Measurements from ENCODE around the gene KRTAP5-3.

KRTAP5-3 gene

DNA sequence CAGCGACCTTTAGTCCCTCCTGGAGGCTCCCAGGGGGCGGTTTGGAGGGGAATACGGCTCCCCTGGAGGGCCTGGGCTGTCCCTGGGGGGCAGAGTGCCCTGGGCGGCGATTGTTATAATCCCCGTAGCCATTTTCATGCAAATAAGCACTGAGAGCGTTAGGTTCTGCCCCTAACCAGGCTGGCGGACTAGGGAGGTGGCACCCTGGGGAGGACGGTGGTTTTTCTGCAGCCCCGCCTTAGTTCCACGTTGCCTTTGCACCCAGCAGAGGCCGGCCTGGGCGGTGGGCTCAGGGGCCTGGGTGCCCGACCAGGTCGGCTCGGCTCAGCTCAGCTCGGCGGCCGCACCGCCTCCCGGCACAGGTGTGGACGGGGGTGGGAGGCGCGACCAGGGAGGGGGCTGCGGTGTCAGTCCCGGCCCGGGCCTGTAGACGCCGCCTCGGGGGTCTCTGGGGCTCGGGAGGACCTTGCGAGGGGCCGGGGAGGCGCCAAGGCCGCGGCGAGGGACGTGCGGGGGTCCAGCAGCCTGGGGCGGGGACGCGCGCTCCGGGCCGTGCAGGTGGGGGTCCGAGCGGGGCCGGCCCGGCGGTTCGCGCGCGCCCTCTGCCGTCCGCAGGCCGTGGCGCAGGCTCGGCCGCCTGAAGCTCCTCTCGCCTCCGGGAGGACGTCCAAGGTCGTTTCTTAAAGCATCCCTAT is 33.9 kb downstream of the KRTAP5-3 start:
- peak overlapping the region in 4 of 7 experiments; percentile 16 to 54 (median 45) for H3K4me3 ChIP-seq (ENCODE audit: control insufficient read depth in 1 of 7, extremely low read depth in 1 of 7, insufficient read depth in 4 of 7, low read depth in 2 of 7, low read length in 6 of 7)
- peaks cover 4 to 82% (median 24%) of the 10 kb centered on the region in 5 experiments for H3K27me3 ChIP-seq (replicated peaks in 2 of 5; ENCODE audit: control insufficient read depth in 4 of 5, insufficient read depth in 5 of 5, low read length in 4 of 5)
- H3K9me3 ChIP-seq (ENCODE audit: control extremely low read depth in 1 of 5, control insufficient read depth in 4 of 5, insufficient read depth in 2 of 5, low read depth in 1 of 5, low read length in 4 of 5) = peaks cover 4 to 13% (median 6%) of the 10 kb centered on the region in 5 experiments
- CTCF ChIA-PET = interaction anchor here (0.6 to 3.0 kb wide), 15 partner anchors 9 to 446 kb away, joined by 3 to 20 read pairs (median 6); no protein-coding TSS in a partner anchor
- 2% methylated on average over 50 of the region's 64 CpGs for WGBS (ENCODE audit: insufficient coverage)
- DNase-seq = peak; percentile 27 to 60 (median 56)
- H3K4me1 ChIP-seq (ENCODE audit: control extremely low read depth in 1 of 4, control insufficient read depth in 4 of 4, insufficient read depth in 4 of 4, low read length in 3 of 4) = peaks cover 0 to 30% (median 20%) of the 10 kb centered on the region in 4 experiments
- POLR2A ChIA-PET = interaction anchor here (1.0 to 2.3 kb wide), 2 partner anchors 10 to 22 kb away, joined by 6 read pairs; no protein-coding TSS in a partner anchor
- H3K27ac ChIP-seq (ENCODE audit: insufficient read depth in 1 of 2, low read depth in 1 of 2, low read length in 2 of 2, poor library complexity in 1 of 2, severe bottlenecking in 2 of 2) = no peak overlapping the region
- no peaks in the 10 kb centered on the region for H3K36me3 ChIP-seq (ENCODE audit: control insufficient read depth in 4 of 4, insufficient read depth in 4 of 4, low read length in 3 of 4)

DNA sequence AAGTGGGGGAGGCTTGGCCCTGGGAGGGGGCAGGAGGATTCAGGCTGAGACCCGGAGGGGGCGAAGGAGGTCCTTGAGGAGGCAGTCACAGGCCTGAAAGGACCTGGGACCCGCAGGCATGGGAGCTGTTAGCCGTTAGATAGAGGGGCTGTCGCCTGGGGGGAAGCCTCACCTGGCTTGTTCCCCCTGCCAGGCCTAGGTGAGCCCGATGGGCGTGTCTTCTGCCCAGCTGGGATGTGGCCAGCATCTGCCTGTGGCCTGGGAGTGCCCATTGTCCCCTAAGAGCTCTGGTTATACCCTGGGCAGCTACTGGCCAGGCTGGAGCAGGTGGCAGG is 34.4 kb downstream of the KRTAP5-3 start:
- H3K4me1 ChIP-seq (ENCODE audit: control extremely low read depth in 1 of 4, control insufficient read depth in 4 of 4, insufficient read depth in 4 of 4, low read length in 3 of 4) = peaks cover 0 to 30% (median 20%) of the 10 kb centered on the region in 4 experiments
- WGBS (ENCODE audit: insufficient coverage) = 9% methylated on average over 7 of the region's 7 CpGs
- peak overlapping the region in 1 of 7 experiments; percentile 54 for H3K4me3 ChIP-seq (ENCODE audit: control insufficient read depth in 1 of 7, extremely low read depth in 1 of 7, insufficient read depth in 4 of 7, low read depth in 2 of 7, low read length in 6 of 7)
- CTCF ChIA-PET = interaction anchor here (1.3 to 3.0 kb wide), 6 partner anchors 9 to 59 kb away, joined by 6 to 20 read pairs (median 6); no protein-coding TSS in a partner anchor
- H3K36me3 ChIP-seq (ENCODE audit: control insufficient read depth in 4 of 4, insufficient read depth in 4 of 4, low read length in 3 of 4) = no peaks in the 10 kb centered on the region
- H3K27ac ChIP-seq (ENCODE audit: insufficient read depth in 1 of 2, low read depth in 1 of 2, low read length in 2 of 2, poor library complexity in 1 of 2, severe bottlenecking in 2 of 2) = no peak overlapping the region
- peaks cover 1 to 87% (median 24%) of the 10 kb centered on the region in 5 experiments for H3K27me3 ChIP-seq (replicated peaks in 2 of 5; ENCODE audit: control insufficient read depth in 4 of 5, insufficient read depth in 5 of 5, low read length in 4 of 5)
- H3K9me3 ChIP-seq (ENCODE audit: control extremely low read depth in 1 of 5, control insufficient read depth in 4 of 5, insufficient read depth in 2 of 5, low read depth in 1 of 5, low read length in 4 of 5) = peaks cover 1 to 11% (median 6%) of the 10 kb centered on the region in 5 experiments
- POLR2A ChIA-PET = interaction anchor here (2.3 kb wide), 1 partner anchor 10 kb away, joined by 6 read pairs; no protein-coding TSS in a partner anchor
- DNase-seq = no peak

GRCh38 chr11:1573077-1573902 is 35.0 kb downstream of the KRTAP5-3 start:
- ChIA-PET POLR2A (interaction anchor here (0.5 to 2.3 kb wide), 2 partner anchors 9 to 198 kb away, joined by 5 to 6 read pairs; no protein-coding TSS in a partner anchor), CTCF (interaction anchor here (1.3 to 3.0 kb wide), 5 partner anchors 8 to 27 kb away, joined by 6 to 20 read pairs (median 6); no protein-coding TSS in a partner anchor)
- Histone ChIP-seq H3K9me3 (ENCODE audit: control extremely low read depth in 1 of 5, control insufficient read depth in 4 of 5, insufficient read depth in 2 of 5, low read depth in 1 of 5, low read length in 4 of 5) (peaks cover 0 to 5% (median 3%) of the 10 kb centered on the region in 5 experiments), H3K27me3 (replicated peaks in 2 of 5; ENCODE audit: control insufficient read depth in 4 of 5, insufficient read depth in 5 of 5, low read length in 4 of 5) (peaks cover 0 to 87% (median 24%) of the 10 kb centered on the region in 5 experiments), H3K4me1 (ENCODE audit: control extremely low read depth in 1 of 4, control insufficient read depth in 4 of 4, insufficient read depth in 4 of 4, low read length in 3 of 4) (peaks cover 0 to 30% (median 20%) of the 10 kb centered on the region in 4 experiments), H3K36me3 (ENCODE audit: control insufficient read depth in 4 of 4, insufficient read depth in 4 of 4, low read length in 3 of 4) (no peaks in the 10 kb centered on the region), H3K4me3 (ENCODE audit: control insufficient read depth in 1 of 7, extremely low read depth in 1 of 7, insufficient read depth in 4 of 7, low read depth in 2 of 7, low read length in 6 of 7) (peak overlapping the region in 1 of 7 experiments; percentile 57), H3K27ac (ENCODE audit: insufficient read depth in 1 of 2, low read depth in 1 of 2, low read length in 2 of 2, poor library complexity in 1 of 2, severe bottlenecking in 2 of 2) (no peak overlapping the region)
- DNase-seq = no peak
- 10% methylated on average over 10 of the region's 37 CpGs for whole genome bisulfite sequencing (ENCODE audit: insufficient coverage)

DNA sequence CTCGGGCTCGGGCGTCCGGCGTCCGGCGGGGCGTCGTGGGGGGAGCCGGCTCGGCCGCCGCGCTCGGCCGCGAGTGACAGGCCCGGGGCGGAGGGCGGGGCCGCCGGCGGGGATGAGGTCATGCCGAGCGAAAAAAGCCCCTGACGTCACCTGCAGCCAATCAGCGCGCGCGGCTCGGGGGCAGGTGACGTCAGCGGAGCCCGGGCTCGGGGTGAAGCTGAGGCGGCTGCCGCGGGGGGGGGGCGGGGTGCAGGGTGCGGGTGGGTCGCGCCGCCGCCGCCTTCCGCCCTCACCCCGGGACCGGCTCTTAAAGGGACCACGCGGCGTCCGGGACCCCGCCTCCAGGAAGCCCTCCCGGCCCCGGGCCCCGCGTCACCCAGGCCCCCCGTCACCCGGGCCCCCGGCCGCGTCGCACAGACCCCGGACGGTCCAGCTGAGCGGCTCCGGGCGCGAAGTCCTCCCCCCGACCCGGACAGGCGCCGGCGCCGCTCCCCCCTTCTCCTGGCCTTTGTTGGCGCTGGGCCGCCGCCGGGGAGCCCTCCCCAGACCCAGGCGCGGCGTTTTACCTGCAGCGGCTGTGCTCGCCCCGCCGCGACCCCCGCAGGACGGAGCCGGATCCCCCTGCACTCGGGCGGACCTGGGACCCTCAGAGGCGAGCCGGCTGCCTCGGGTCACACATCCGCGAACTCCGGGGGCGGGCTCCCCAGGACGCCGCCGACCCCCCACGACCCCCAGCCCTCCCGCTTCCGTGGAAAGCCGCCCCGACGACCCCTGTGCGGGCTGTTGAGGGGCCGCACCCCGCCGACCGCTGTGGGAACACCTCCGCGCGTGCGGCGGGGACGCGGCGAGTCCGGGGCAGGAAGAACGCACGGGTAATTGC is 35.8 kb downstream of the KRTAP5-3 start, which contains the start of gene DUSP8:
TSS of gene DUSP8 (minus strand) at position 75 of the 880 bp plus-strand sequence. CDS start 6,445 bp downstream, outside the sequence.
- WGBS (ENCODE audit: insufficient coverage) = under 1% methylated on average over 99 of the region's 124 CpGs
- peak within 1 kb of the TSS in 4 of 7 experiments; percentile 35 to 57 (median 54) for H3K4me3 ChIP-seq (ENCODE audit: control insufficient read depth in 1 of 7, extremely low read depth in 1 of 7, insufficient read depth in 4 of 7, low read depth in 2 of 7, low read length in 6 of 7)
- H3K9me3 ChIP-seq (ENCODE audit: control extremely low read depth in 1 of 5, control insufficient read depth in 4 of 5, insufficient read depth in 2 of 5, low read depth in 1 of 5, low read length in 4 of 5) = no peaks in the 10 kb centered on the region
- H3K4me1 ChIP-seq (ENCODE audit: control extremely low read depth in 1 of 4, control insufficient read depth in 4 of 4, insufficient read depth in 4 of 4, low read length in 3 of 4) = peaks cover 0 to 30% (median 20%) of the 10 kb centered on the region in 4 experiments
- ChIA-PET POLR2A (interaction anchor here (0.5 kb wide), 1 partner anchor 199 kb away, joined by 5 read pairs; no protein-coding TSS in a partner anchor), CTCF (interaction anchor here (0.8 to 1.3 kb wide), 2 partner anchors 25 to 26 kb away, joined by 3 to 6 read pairs; no protein-coding TSS in a partner anchor)
- peak; percentile 86 to 92 (median 92) for DNase-seq
- H3K36me3 ChIP-seq (ENCODE audit: control insufficient read depth in 4 of 4, insufficient read depth in 4 of 4, low read length in 3 of 4) = no peaks in the 10 kb centered on the region
- peaks cover 0 to 88% (median 24%) of the 10 kb centered on the region in 5 experiments for H3K27me3 ChIP-seq (replicated peaks in 2 of 5; ENCODE audit: control insufficient read depth in 4 of 5, insufficient read depth in 5 of 5, low read length in 4 of 5)
- no peak within 1 kb of the TSS for H3K27ac ChIP-seq (ENCODE audit: insufficient read depth in 1 of 2, low read depth in 1 of 2, low read length in 2 of 2, poor library complexity in 1 of 2, severe bottlenecking in 2 of 2)

GRCh38 chr11:1571760-1572196 is 36.5 kb downstream of the KRTAP5-3 start:
- H3K27ac ChIP-seq (ENCODE audit: insufficient read depth in 1 of 2, low read depth in 1 of 2, low read length in 2 of 2, poor library complexity in 1 of 2, severe bottlenecking in 2 of 2) = no peak overlapping the region
- peak overlapping the region in 2 of 7 experiments; percentile 52 to 55 for H3K4me3 ChIP-seq (ENCODE audit: control insufficient read depth in 1 of 7, extremely low read depth in 1 of 7, insufficient read depth in 4 of 7, low read depth in 2 of 7, low read length in 6 of 7)
- no peaks in the 10 kb centered on the region for H3K9me3 ChIP-seq (ENCODE audit: control extremely low read depth in 1 of 5, control insufficient read depth in 4 of 5, insufficient read depth in 2 of 5, low read depth in 1 of 5, low read length in 4 of 5)
- CTCF ChIA-PET = interaction anchor here (0.8 kb wide), 1 partner anchor 25 kb away, joined by 3 read pairs; no protein-coding TSS in a partner anchor
- no peak for DNase-seq
- H3K36me3 ChIP-seq (ENCODE audit: control insufficient read depth in 4 of 4, insufficient read depth in 4 of 4, low read length in 3 of 4) = no peaks in the 10 kb centered on the region
- WGBS (ENCODE audit: insufficient coverage) = under 1% methylated on average over 38 of the region's 91 CpGs
- peaks cover 0 to 91% (median 24%) of the 10 kb centered on the region in 5 experiments for H3K27me3 ChIP-seq (replicated peaks in 2 of 5; ENCODE audit: control insufficient read depth in 4 of 5, insufficient read depth in 5 of 5, low read length in 4 of 5)
- H3K4me1 ChIP-seq (ENCODE audit: control extremely low read depth in 1 of 4, control insufficient read depth in 4 of 4, insufficient read depth in 4 of 4, low read length in 3 of 4) = peaks cover 0 to 30% (median 20%) of the 10 kb centered on the region in 4 experiments
- POLR2A ChIA-PET = no interaction called here

Measured in common myeloid progenitor, CD34-positive (primary cell).